Left lung (tissue), 10 donors: ENCODE measurements around the gene XRRA1. TPM values are rescaled to one million over a fixed set of nuclear protein-coding genes. Genes with fewer than 3 reads are reported as not detected.
A peak's percentile ranks its signal among the peaks of the same experiment; 100 is the strongest.

ENCODE experiments used
- ATAC-seq: fragments of 200-7000 bp; cut with Tn5 transposase; one replicate; pipeline ENCODE4 v1.9.1; 2020; ENCODE audit warnings: moderate library complexity
- DNase-seq, 4 donors: peaks; one replicate each; pipeline ENCODE4 v3.0.0-alpha.2; 2013 to 2020
- H3K27ac ChIP-seq, 2 donors: fragments of 200-600 bp; sonication (generic) in 1 of 2; one replicate each; pipeline versions ENCODE4 v1.5.0 to v1.8.0; 2020 to 2021
- H3K27me3 ChIP-seq, 2 donors: fragments of 200-600 bp; sonication (generic) in 1 of 2; one replicate each; pipeline versions ENCODE4 v1.5.0 to v1.8.0; 2020 to 2021
- H3K36me3 ChIP-seq, 2 donors: fragments of 200-600 bp; sonication (generic) in 1 of 2; one replicate each; pipeline versions ENCODE4 v1.5.0 to v1.8.0; 2020 to 2021
- H3K4me1 ChIP-seq, 2 donors: fragments of 200-600 bp; one replicate each; pipeline ENCODE4 v1.8.0; 2021
- H3K4me3 ChIP-seq, 2 donors: fragments of 200-600 bp; sonication (generic) in 1 of 2; one replicate each; pipeline versions ENCODE4 v1.5.0 to v1.8.0; 2020 to 2021; ENCODE audit warnings: mild to moderate bottlenecking in 1 of 2
- H3K9me3 ChIP-seq, 2 donors: fragments of 200-600 bp; sonication (generic) in 1 of 2; one replicate each; pipeline versions ENCODE4 v1.5.0 to v1.8.0; 2020 to 2021
- CTCF ChIP-seq, 2 donors: fragments of 200-600 bp; sonication (generic) in 1 of 2; IDR thresholded peaks; one replicate each; pipeline versions ENCODE4 v1.5.0 to v1.8.0; 2021; ENCODE audit warnings: antibody characterized with exemption in 2 of 2
- intact Hi-C, 2 donors: fragments of 100-400 bp; cut with DNase I; formaldehyde crosslinking; loops; one replicate each; pipeline versions ENCODE4 v1.11.2 to v1.14.2; 2022
- polyA plus RNA-seq, 6 donors: library from polyadenylated mRNA; unstranded; fragments of 120-200 nt; gene quantifications; one replicate each; pipeline ENCODE4 v1.2.1, GENCODE V29; 2013; ENCODE audit not compliant: insufficient read length in 6 of 6
- total RNA-seq, 2 donors: library from RNA; stranded (reverse); fragmentation: NEBNext Ultra II Directional; extraction: Animal tissue kit (Norgen Biotek cat#: 25700); gene quantifications; one replicate each; pipeline ENCODE4 v1.2.1, GENCODE V29; 2021
- donor health status: DM: no; HTN: yes; CAD: no.
- donor health status: DM: no; HTN: no; CAD: no.

XRRA1 gene
- total and polyA plus RNA-seq, 8 donors: 8.4 to 21.3 (median 16.7) TPM

GRCh38 chr11:74929431-74930363, 19.2 kb downstream of the XRRA1 start:
- peak; percentile 75 to 78 for TF ChIP-seq CTCF (IDR thresholded peaks at IDR 0.05)
- ATAC-seq (peak; percentile 96), DNase-seq (peak in 3 of 4 donors; percentile 46 to 89 (median 59))
- intact Hi-C loops: loop anchor here in 1 of 2 donors (5.0 kb wide), 2 partner anchors 103 to 318 kb away; no protein-coding TSS in a partner anchor
- Histone ChIP-seq H3K9me3 (no peaks in the 10 kb centered on the region), H3K27me3 (no peaks in the 10 kb centered on the region), H3K27ac (no peak overlapping the region), H3K36me3 (peaks cover 0 to 66% of the 10 kb centered on the region in 2 donors), H3K4me3 (no peak overlapping the region), H3K4me1 (no peaks in the 10 kb centered on the region)

- no peak for TF ChIP-seq CTCF (IDR thresholded peaks at IDR 0.05)
- Histone ChIP-seq H3K27ac (no peak overlapping the region), H3K36me3 (peaks cover 0 to 51% of the 10 kb centered on the region in 2 donors), H3K27me3 (no peaks in the 10 kb centered on the region), H3K9me3 (no peaks in the 10 kb centered on the region), H3K4me3 (no peak overlapping the region), H3K4me1 (no peaks in the 10 kb centered on the region)
- ATAC-seq (no peak), DNase-seq (no peak)
- intact Hi-C loops: loop anchor here in 1 of 2 donors (5.0 kb wide), 1 partner anchor 105 kb away; no protein-coding TSS in a partner anchor
These were observed 21.4 kb downstream of the XRRA1 start for GRCh38 chr11:74927496-74927895.

- Histone ChIP-seq H3K27ac (no peak overlapping the region), H3K9me3 (no peaks in the 10 kb centered on the region), H3K4me3 (no peak overlapping the region), H3K4me1 (no peaks in the 10 kb centered on the region), H3K27me3 (no peaks in the 10 kb centered on the region), H3K36me3 (peaks cover 0 to 50% of the 10 kb centered on the region in 2 donors)
- DNase-seq (no peak), ATAC-seq (no peak)
- no peak for TF ChIP-seq CTCF (IDR thresholded peaks at IDR 0.05)
- intact Hi-C loops: loop anchor here in 1 of 2 donors (5.0 kb wide), 1 partner anchor 106 kb away; no protein-coding TSS in a partner anchor
These were observed 22.4 kb downstream of the XRRA1 start for GRCh38 chr11:74926304-74927030.

- H3K4me3 ChIP-seq: no peak overlapping the region
- no peak for DNase-seq
- TF ChIP-seq CTCF (IDR thresholded peaks at IDR 0.05): no peak
- no peaks in the 10 kb centered on the region for H3K4me1 ChIP-seq
- no peaks in the 10 kb centered on the region for H3K9me3 ChIP-seq
- no peaks in the 10 kb centered on the region for H3K27me3 ChIP-seq
- H3K27ac ChIP-seq: no peak overlapping the region
- intact Hi-C loops: loop anchor here in 1 of 2 donors (5.0 kb wide), 1 partner anchor 107 kb away; no protein-coding TSS in a partner anchor
- H3K36me3 ChIP-seq: peaks cover 0 to 52% of the 10 kb centered on the region in 2 donors
- no peak for ATAC-seq
These were observed 23.6 kb downstream of the XRRA1 start for GRCh38 chr11:74925281-74925680.

- H3K9me3 ChIP-seq: no peaks in the 10 kb centered on the region
- no peak overlapping the region for H3K4me3 ChIP-seq
- ATAC-seq: no peak
- H3K36me3 ChIP-seq: peaks cover 0 to 62% of the 10 kb centered on the region in 2 donors
- TF ChIP-seq CTCF (IDR thresholded peaks at IDR 0.05): no peak
- H3K4me1 ChIP-seq: no peaks in the 10 kb centered on the region
- H3K27ac ChIP-seq: no peak overlapping the region
- intact Hi-C loops: no loop called here
- no peak for DNase-seq
- no peaks in the 10 kb centered on the region for H3K27me3 ChIP-seq
These were observed 25.8 kb downstream of the XRRA1 start for GRCh38 chr11:74923125-74923524.
